Esophagus muscularis mucosa (tissue), 3 donors: ENCODE data around the gene MAP1LC3B.

Source experiments
- POLR2A ChIP-seq: fragments of 450-650 bp; IDR thresholded peaks from one replicate; pipeline ENCODE4 v1.6.1; 2017; ENCODE audit warnings: antibody characterized with exemption, moderate library complexity, mild to moderate bottlenecking, low read depth
- POLR2AphosphoS5 ChIP-seq, 2 donors: sonication (generic); formaldehyde crosslinking; IDR thresholded peaks; one replicate each; pipeline ENCODE4 v1.6.1; 2017; ENCODE audit warnings: antibody characterized with exemption in 2 of 2
- TF ChIP-seq, protein P1 (sequence below), 3 experiments: fragments of 200-600 bp in 2 of 3; fragments of 450-650 bp in 1 of 3; sonication (generic) in 2 of 3; IDR thresholded peaks; one replicate each; pipeline ENCODE4 v1.5.1; 2017 to 2019; ENCODE audit warnings: antibody characterized with exemption in 3 of 3, mild to moderate bottlenecking in 2 of 3, moderate library complexity in 1 of 3

DNA sequence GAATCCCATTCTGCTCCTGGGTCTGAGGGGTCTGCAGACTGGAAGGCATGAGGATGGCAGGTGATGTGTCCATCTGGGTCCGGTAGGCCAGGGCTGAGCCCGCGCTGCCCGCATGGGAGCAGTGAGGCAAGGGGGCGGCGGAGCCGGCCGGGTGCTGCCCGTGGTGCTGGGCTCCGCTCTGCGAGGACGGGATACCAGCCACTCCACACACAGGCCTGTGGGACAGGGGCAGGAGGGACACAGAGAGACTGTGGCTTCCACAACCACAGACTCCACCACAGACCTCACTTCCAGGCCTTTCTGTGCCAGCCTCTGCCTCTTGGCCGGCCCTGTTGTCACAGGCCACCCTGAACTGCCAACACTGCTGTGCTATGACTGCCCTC lies 25.4 kb downstream of the MAP1LC3B start:
- TF ChIP-seq, protein P1, sequence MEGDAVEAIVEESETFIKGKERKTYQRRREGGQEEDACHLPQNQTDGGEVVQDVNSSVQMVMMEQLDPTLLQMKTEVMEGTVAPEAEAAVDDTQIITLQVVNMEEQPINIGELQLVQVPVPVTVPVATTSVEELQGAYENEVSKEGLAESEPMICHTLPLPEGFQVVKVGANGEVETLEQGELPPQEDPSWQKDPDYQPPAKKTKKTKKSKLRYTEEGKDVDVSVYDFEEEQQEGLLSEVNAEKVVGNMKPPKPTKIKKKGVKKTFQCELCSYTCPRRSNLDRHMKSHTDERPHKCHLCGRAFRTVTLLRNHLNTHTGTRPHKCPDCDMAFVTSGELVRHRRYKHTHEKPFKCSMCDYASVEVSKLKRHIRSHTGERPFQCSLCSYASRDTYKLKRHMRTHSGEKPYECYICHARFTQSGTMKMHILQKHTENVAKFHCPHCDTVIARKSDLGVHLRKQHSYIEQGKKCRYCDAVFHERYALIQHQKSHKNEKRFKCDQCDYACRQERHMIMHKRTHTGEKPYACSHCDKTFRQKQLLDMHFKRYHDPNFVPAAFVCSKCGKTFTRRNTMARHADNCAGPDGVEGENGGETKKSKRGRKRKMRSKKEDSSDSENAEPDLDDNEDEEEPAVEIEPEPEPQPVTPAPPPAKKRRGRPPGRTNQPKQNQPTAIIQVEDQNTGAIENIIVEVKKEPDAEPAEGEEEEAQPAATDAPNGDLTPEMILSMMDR (IDR thresholded peaks at IDR 0.05): no peak
- TF ChIP-seq POLR2AphosphoS5 (IDR thresholded peaks at IDR 0.05) (no peak), POLR2A (no peak)
